GM12878 (cell line): ENCODE measurements around the gene LIPE. TPM values are rescaled to one million over a fixed set of nuclear protein-coding genes. Genes with fewer than 3 reads are reported as not detected.

Source experiments
- ATAC-seq: fragments of 200-7000 bp; cut with Tn5 transposase; 3 replicates; pipeline ENCODE4 v1.9.1; 2020; ENCODE audit warnings: mild to moderate bottlenecking, moderate library complexity
- BruUV-seq: library from RNA; stranded (reverse); fragments of 400-500 nt; replicated peaks from 2 replicates; lab custom pipeline; 2021; lab: Mats Ljungman, UMichigan
- CTCF ChIA-PET: fragments of 300-600 bp; sonication (Branson Sonifier 250); formaldehyde crosslinking; extraction: SDS; loops from one replicate; lab custom pipeline; 2021; ENCODE audit warnings: inconsistent platforms; lab: Yijun Ruan, JAX
- POLR2A ChIA-PET: fragments of 350-600 bp; formaldehyde crosslinking; extraction: SDS; loops from one replicate; lab custom pipeline; 2021; ENCODE audit warnings: inconsistent platforms; lab: Charles Lee
- RAD21 ChIA-PET: fragments of 300-600 bp; sonication (Branson Sonifier 250); formaldehyde crosslinking; loops from one replicate; lab custom pipeline; 2023; ENCODE audit warnings: antibody characterized with exemption; ENCODE audit not compliant: unreplicated experiment; lab: Charles Lee
- SMC1A ChIA-PET: fragments of 300-600 bp; sonication (Branson Sonifier 250); formaldehyde crosslinking; loops from one replicate; lab custom pipeline; 2023; ENCODE audit not compliant: unreplicated experiment, uncharacterized antibody; lab: Charles Lee
- DNase-seq: peaks from one replicate; pipeline ENCODE4 v3.0.0-alpha.2; 2011; ENCODE audit warnings: low read depth, low spot score
- FAIRE-seq: peaks from 3 replicates; lab custom pipeline; 2011; peaks lifted over from hg19 to GRCh38; lab: Jason Lieb, UNC
- H2AFZ ChIP-seq: 2 replicates; pipeline ENCODE4 v1.6.0; 2011; ENCODE audit warnings: low read depth, low read length, control low read depth; ENCODE audit not compliant: control insufficient read depth
- H3K27ac ChIP-seq: 2 replicates; pipeline ENCODE4 v1.5.1; 2011; ENCODE audit warnings: control low read depth; ENCODE audit not compliant: control insufficient read depth, insufficient read depth
- H3K27me3 ChIP-seq, 2 experiments: replicated peaks in 1 of 2; 2 replicates each; pipeline versions ENCODE4 v1.6.0 to v1.6.1; 2011; ENCODE audit warnings: low read length in 1 of 2; ENCODE audit not compliant: control insufficient read depth in 2 of 2, insufficient read depth in 2 of 2
- H3K36me3 ChIP-seq, 2 experiments: 2 replicates each; pipeline ENCODE4 v1.5.1; 2011; ENCODE audit warnings: low read length in 1 of 2; ENCODE audit not compliant: control insufficient read depth in 2 of 2, insufficient read depth in 2 of 2
- H3K4me1 ChIP-seq: 2 replicates; pipeline ENCODE4 v1.6.1; 2011; ENCODE audit warnings: mild to moderate bottlenecking, low read length, moderate library complexity, mixed read lengths; ENCODE audit not compliant: control insufficient read depth, insufficient read depth
- H3K4me2 ChIP-seq: 2 replicates; pipeline ENCODE4 v1.6.0; 2011; ENCODE audit warnings: control low read depth; ENCODE audit not compliant: control insufficient read depth, insufficient read depth
- H3K4me3 ChIP-seq: fragments of 200-600 bp; sonication (generic); 2 replicates; pipeline ENCODE4 v1.5.1; 2016
- H3K79me2 ChIP-seq: 2 replicates; pipeline ENCODE4 v1.6.0; 2011; ENCODE audit warnings: low read length; ENCODE audit not compliant: control insufficient read depth, insufficient read depth
- H3K9ac ChIP-seq: 2 replicates; pipeline ENCODE4 v1.8.0; 2011; ENCODE audit warnings: low read length, control low read depth, mixed read lengths; ENCODE audit not compliant: control insufficient read depth, insufficient read depth
- H3K9me3 ChIP-seq: replicated peaks from 3 replicates; pipeline ENCODE4 v1.5.1; 2011; ENCODE audit warnings: mild to moderate bottlenecking, low read length; ENCODE audit not compliant: control insufficient read depth, insufficient read depth
- H4K20me1 ChIP-seq: 2 replicates; pipeline ENCODE4 v1.6.0; 2011; ENCODE audit not compliant: control insufficient read depth, insufficient read depth
- ATF3 ChIP-seq: IDR thresholded peaks from 2 replicates; pipeline ENCODE4 v1.6.1; 2011; ENCODE audit warnings: low read depth, mild to moderate bottlenecking, low read length, moderate library complexity, borderline replicate concordance; ENCODE audit errors: extremely low read depth
- GABPA ChIP-seq: IDR thresholded peaks from 2 replicates; pipeline ENCODE4 v1.6.1; 2014; ENCODE audit warnings: antibody characterized with exemption, low read depth, mild to moderate bottlenecking, inconsistent platforms
- MTA3 ChIP-seq: IDR thresholded peaks from 2 replicates; pipeline ENCODE4 v1.6.1; 2012; ENCODE audit warnings: low read length, inconsistent platforms, borderline replicate concordance
- NKRF ChIP-seq: fragments of 450-650 bp; conservative IDR thresholded peaks from 2 replicates; pipeline ENCODE4 v1.6.1; 2017; ENCODE audit warnings: mild to moderate bottlenecking, moderate library complexity
- SMAD1 ChIP-seq: fragments of 450-650 bp; IDR thresholded peaks from 2 replicates; pipeline ENCODE4 v1.6.1; 2018; ENCODE audit warnings: mild to moderate bottlenecking, low read depth; ENCODE audit not compliant: partially characterized antibody
- TARDBP ChIP-seq: IDR thresholded peaks from 2 replicates; pipeline ENCODE4 v1.6.1; 2016; ENCODE audit warnings: borderline replicate concordance
- ZNF207 ChIP-seq: fragments of 450-650 bp; IDR thresholded peaks from 2 replicates; pipeline ENCODE4 v1.6.1; 2014; ENCODE audit warnings: antibody characterized with exemption, mild to moderate bottlenecking, borderline replicate concordance
- WGBS: methylation state at CpG from one replicate; pipeline ENCODE4 v1.1.6; 2016; ENCODE audit warnings: low lambda C conversion rate; ENCODE audit not compliant: insufficient replicate concordance, insufficient coverage; ENCODE audit errors: missing lambda C conversion rate; 5-methylcytosine and 5-hydroxymethylcytosine counted together
- in situ Hi-C: fragments of 300-500 bp; cut with MboI; formaldehyde crosslinking; loops from 9 replicates; pipeline ENCODE4 v1.14.3; 2018; ENCODE audit warnings: mixed read lengths
- intact Hi-C: fragments of 100-400 bp; cut with micrococcal nuclease; formaldehyde crosslinking; loops from one replicate; pipeline ENCODE4 v1.14.2; 2022; ENCODE audit not compliant: unreplicated experiment
- polyA plus RNA-seq, 11 experiments: library from polyadenylated mRNA; depleted of rRNA in 4 of 11; unstranded in 6 of 11; stranded (reverse) in 5 of 11; fragments of >200 nt; fragmentation: Nextera tagmentation in 4 of 11; fragmentation: Illumina TruSeq in 1 of 11; extraction: Ambion mirVana in 4 of 11; extraction: Trizol in 1 of 11; gene quantifications; 1 replicate in 1 of 11; 2 replicates in 10 of 11; pipeline versions ENCODE4 v1.2.1 to v1.2.3, GENCODE V29; 2011 to 2016; ENCODE audit warnings: inconsistent platforms in 2 of 11, missing spikeins in 2 of 11, low read depth in 1 of 11
- total RNA-seq, 4 experiments: library from RNA; depleted of rRNA in 3 of 4; stranded (reverse); fragments of >200 nt in 3 of 4; fragmentation: Illumina TruSeq in 1 of 4; extraction: Trizol in 1 of 4; gene quantifications; 2 replicates each; pipeline versions ENCODE4 v1.2.1 to v1.2.3, GENCODE V29; 2013 to 2021
- TF ChIP-seq, protein P1 (sequence below): IDR thresholded peaks from 2 replicates; pipeline ENCODE4 v1.6.1; 2012; ENCODE audit warnings: low read depth, low read length, improper control_type of control experiment

The LIPE gene
- total and polyA plus RNA-seq, 10 of the 15 experiments (the other 5 are each of a cell fraction or from before 2014, with no cell fraction given), result 0.02 to 33.3 (median 9.5) TPM

- 65% methylated on average over 4 of the region's 4 CpGs for WGBS
These were observed 48.2 kb upstream of the LIPE start for GRCh38 chr19:42475366-42475765.

More at GRCh38 chr19:42475366-42475765, 48.2 kb upstream of the LIPE start:
- ChIA-PET POLR2A (no interaction called here), CTCF (interaction anchor here (0.7 to 3.5 kb wide), 3 partner anchors 18 to 35 kb away, joined by 3 to 12 read pairs (median 3); no protein-coding TSS in a partner anchor), RAD21 (no interaction called here), SMC1A (interaction anchor here (0.8 to 1.8 kb wide), 4 partner anchors 8 to 16 kb away, joined by 3 to 12 read pairs (median 3); no protein-coding TSS in a partner anchor)
- Histone ChIP-seq H3K9me3 (no peaks in the 10 kb centered on the region), H3K36me3 (no peaks in the 10 kb centered on the region), H3K27ac (no peak overlapping the region), H3K4me2 (no peak overlapping the region), H3K27me3 (no peaks in the 10 kb centered on the region), H3K9ac (no peak overlapping the region), H4K20me1 (no peaks in the 10 kb centered on the region), H3K4me1 (no peaks in the 10 kb centered on the region), H3K79me2 (no peaks in the 10 kb centered on the region), H3K4me3 (no peak overlapping the region), H2AFZ (no peak overlapping the region)
- no peak for DNase-seq
- in situ Hi-C loops (no loop called here), intact Hi-C loops (no loop called here)
- FAIRE-seq, result no peak
- no peak for ATAC-seq
- TF ChIP-seq, protein P1, sequence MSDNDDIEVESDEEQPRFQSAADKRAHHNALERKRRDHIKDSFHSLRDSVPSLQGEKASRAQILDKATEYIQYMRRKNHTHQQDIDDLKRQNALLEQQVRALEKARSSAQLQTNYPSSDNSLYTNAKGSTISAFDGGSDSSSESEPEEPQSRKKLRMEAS, result no peak
- no peak for TF ChIP-seq MTA3
- TF ChIP-seq NKRF, result no peak
- TF ChIP-seq TARDBP, result no peak
- no peak for TF ChIP-seq ZNF207
- TF ChIP-seq ATF3, result no peak
- no peak for TF ChIP-seq GABPA
- no peak for TF ChIP-seq SMAD1
- BruUV-seq, result no TSS peak
